ENCODE measurements around the gene GGN.
A peak's percentile ranks its signal among the peaks of the same experiment; 100 is the strongest.
"Not testable (repeated sequence)": the region's sequence is repeated elsewhere in the genome, so short reads cannot be mapped to it uniquely, and the experiment has no call there.

GGN gene

GRCh38 chr19:38411041-38411712, 23.3 kb upstream of the GGN start:
- no peak for DNase-seq

- not testable (repeated sequence) for DNase-seq
These were observed 22.6 kb upstream of the GGN start for GRCh38 chr19:38410407-38410806.

GRCh38 chr19:38409631-38410133, 21.8 kb upstream of the GGN start:
- no peak for DNase-seq

DNA sequence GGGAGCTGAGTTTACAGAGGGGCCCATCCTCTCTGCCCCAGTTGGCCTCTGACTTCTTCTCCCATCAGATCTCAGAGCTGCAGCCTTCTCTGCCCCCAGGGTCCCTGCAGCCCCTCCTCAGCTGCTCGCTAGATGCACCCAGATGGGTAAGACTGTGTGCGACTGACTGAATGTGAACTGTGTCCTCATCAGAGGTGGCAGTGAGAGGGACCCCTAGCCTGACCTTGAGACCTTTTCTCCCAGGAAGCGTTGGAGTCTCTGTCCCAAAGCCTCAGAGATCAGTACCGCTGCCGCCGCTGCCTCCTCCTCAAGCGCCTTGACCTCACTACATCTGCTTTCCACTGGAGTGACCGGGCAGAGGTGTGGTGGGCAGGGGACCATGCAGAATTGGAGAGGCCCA, 17.4 kb upstream of the GGN start:
- no peak for DNase-seq

DNA sequence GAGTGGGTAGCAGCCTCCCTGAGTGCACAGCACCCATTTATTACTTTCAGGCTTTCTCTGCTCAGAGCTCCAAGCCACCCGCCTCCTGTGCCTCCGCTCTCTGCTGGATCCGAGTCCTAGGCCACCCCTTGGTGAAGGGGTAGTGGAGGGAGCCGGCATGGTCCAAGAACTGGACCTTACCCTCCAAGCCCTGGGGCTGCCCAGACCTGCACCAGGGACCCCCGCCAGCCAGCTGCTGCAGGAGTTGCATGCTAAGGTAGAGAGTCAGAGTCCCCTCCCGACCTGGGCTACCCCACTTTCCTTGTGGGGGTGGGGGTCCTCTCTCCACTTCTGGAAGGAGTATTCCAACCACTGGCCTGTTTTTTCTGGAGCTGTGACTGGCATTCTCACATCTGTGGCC, 17.0 kb upstream of the GGN start:
- DNase-seq = no peak

- DNase-seq = peak; percentile 96 to 99 (median 96)
These were observed 15.3 kb upstream of the GGN start, which contains the start of gene FAM98C for GRCh38 chr19:38402967-38403674. Gene FAM98C (plus strand): TSS chr19:38403093. CDS start chr19:38403154, 61 bp downstream.

- DNase-seq = no peak
These were observed 14.8 kb upstream of the GGN start for GRCh38 chr19:38402623-38402966.

DNA sequence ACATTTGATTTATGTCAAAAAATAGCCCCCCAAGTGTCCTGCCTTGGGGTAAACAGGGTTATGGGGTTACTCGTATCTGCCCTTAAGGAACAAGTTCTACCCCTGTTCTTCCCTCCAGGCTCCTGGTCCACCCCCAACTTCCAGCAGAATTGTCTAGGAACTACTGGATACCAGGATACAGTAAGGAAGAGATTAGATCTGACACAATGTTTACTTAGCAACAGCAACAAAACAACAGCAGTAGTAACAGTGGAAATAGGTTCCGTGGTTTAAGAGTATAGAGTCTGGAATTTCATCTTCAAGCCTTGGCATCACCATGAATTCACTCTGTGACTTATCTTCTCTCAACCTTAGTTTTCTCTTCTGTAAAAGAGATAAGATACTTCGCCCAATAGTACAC, 13.3 kb upstream of the GGN start:
- DNase-seq = no peak

DNA sequence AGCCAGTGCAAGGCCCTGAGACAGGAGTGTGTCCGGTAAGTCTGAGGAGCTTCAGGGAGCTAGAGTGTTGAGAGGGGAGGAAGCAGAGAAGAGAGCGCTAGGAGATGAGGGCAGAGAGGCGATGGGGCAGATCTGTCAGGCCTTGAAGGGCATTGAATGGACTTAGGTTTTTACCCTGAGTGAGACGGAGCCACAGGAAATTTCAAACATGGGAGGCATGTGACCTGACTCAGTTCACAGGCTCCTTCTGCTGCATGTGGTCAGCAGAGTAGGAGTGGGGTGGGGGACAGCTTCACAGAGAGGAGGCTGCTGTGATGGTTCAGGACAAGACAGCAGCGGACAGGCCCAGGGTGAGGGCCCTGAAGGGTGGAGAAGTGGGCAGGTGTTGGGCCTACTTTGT, 12.5 kb upstream of the GGN start:
- DNase-seq = no peak

DNA sequence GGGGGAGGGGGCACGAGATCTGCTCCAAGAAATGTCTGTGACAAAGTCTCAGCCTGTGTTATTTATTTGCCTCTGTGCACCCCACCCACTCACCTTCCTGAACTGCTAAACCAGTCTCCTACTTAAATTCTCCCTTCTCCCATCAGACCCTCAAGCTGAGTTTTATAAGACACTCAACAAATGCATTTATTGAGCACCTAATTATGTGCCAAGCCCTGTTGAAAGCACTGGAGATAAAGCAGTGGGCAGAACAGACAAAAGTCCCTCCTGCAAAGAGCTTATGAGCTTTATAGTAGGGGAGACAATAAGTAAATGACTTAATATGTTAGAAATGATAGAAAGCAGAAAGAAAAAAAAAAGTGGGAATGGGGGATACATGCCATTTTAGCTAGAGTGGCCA, 11.7 kb upstream of the GGN start:
- no peak for DNase-seq

DNA sequence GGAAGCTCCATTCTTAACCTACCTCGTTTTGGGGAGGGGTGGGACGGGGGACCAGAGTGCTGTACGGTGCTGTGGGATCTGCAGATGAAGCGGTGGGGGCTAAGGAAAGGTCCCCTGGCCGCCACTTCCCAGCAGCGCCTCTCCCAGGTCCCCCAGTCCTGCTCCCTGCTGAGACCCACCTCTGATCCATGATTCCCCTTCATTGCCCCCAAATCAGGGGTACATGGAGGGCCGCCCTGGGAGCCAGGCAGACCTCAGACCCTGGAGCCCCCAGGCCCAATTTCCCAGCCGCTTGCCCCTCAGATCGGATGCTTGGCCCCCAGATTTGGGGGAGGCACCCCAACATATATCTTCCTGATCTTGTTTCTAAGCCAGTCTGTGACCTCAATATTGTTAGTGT, 11.2 kb upstream of the GGN start:
- DNase-seq = no peak

GRCh38 chr19:38395381-38396114, 7.7 kb upstream of the GGN start:
- peak in 2 of 5 donors; percentile 29 to 74 for DNase-seq

DNA sequence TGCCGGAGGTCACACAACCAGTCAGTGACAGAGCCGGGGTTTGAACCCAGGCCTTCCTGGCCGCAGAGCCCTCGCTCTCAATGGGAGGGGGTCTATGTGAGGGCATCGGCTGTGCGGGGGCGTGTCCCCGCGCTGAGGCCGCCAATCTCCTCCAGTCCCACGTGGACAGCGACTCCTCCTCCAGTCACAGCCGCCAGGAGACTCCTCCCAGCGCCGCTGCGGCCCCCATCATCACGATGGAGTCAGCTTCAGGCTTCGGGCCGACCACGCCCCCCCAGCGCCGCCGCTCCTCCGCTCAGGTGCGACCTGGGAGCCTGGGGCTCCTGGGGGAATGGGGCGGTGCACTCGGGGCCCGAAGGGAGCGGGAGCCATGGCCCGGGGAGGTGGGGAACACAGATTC, 6.7 kb upstream of the GGN start:
- DNase-seq = peak in 4 of 5 donors; percentile 56 to 75 (median 60)

DNA sequence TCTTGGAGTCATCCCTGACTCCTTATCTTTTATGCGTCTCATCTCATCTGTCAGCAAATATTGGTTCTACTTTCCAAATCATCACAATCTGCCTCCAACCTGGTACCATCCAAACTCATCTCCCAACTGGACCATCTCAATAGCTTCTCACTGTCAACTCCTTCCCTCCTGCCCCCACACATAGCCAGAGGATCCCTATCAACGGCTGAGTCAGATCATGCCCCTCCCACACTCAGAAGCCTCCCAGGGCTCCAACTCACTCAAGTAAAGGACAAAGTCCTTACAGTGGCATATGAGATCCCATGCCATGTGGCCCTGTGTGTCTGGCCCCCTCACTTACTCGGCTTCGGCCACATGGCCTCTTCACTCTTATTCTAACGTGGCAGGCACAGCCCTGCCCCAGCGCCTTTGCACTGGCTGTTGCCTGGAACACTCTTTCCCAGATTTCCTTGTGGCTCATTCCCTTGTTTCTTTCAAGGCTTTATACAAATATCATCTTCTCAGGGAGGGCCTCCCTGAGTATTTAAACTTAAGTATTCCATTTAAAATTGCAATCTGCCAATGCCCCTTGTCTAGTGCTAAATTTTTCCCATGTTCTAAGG, 5.0 kb upstream of the GGN start:
- no peak for DNase-seq

DNA sequence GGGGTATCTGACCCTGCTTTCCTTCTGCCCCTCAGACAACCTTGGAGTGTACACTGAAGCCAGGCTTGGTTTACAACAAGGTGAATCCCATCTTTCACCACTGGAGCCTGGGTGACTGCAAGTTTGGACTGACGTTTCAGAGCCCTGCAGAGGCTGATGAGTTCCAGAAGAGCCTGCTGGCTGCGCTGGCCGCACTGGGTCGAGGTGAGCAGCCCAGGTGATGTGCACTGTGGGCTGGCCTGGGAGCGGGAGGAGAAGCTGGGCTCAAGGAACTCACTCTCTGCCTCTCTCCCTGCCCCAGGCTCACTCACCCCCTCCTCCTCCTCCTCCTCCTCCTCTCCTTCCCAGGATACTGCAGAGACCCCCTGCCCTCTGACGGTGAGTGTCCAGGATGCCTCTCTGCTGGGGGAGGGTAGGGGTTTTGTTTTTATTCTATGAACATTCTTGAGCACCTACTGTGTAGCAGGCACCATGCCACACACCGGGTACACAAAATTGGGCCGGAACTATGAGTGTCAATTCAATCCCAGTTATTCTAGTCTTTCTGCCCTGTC, 4.2 kb upstream of the GGN start:
- DNase-seq = no peak

- no peak for DNase-seq
These were observed 2.4 kb upstream of the GGN start for GRCh38 chr19:38389957-38390924.

GRCh38 chr19:38389101-38389925, 1.5 kb upstream of the GGN start:
- no peak for DNase-seq

DNA sequence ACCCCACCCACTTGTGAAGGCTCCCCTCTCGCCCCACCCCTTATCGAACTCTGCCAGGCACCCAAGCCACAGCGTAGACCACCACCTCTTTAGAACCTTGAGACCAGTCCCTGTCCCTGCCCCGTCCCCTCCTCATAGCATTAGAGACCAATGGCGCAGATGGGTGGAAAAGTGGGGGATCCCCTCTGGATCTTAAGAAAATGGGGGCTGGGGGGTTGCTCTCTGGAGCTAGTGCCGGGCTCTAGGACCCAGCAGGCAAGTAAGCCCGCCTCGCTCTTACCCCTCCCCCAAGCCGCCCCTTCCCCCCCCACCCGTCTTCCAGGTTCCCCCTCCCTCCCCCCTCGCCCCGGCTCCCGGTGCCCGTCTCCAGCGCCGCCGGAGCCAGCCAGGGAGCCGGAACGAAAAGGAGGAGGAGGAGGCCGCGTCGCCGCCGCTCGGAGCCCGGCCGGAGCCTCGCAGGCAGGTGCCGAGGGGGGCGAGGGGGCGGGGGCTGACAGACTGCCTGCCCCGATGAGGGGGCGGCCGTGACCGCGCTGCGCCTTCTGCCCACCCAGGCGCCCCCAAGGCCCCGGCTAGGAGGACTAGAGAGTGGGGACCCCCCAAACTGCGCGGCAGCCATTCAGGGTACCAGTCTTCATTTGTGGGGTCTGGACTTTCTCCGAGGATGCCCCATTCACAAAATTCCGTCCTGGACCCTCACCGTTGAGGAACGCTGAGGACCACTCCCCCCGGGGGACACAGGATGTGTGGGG, 691 bp upstream of the GGN start, which contains the start of gene SPRED3:
SPRED3 (plus strand) TSS at position 349 of the 752 bp plus-strand sequence. CDS start 1,606 bp downstream, outside the sequence.
- no peak for DNase-seq

GRCh38 chr19:38386971-38387549, 774 bp downstream of the GGN start:
- no peak for DNase-seq

Measured in T-helper 1 cell (primary cell).